GM12872 (cell line): ENCODE measurements around the gene TBC1D22B.

Source experiments
- CTCF ChIP-seq: IDR thresholded peaks from 3 replicates; pipeline ENCODE4 v1.5.1; 2011; ENCODE audit warnings: low read depth, mild to moderate bottlenecking, low read length, moderate library complexity; ENCODE audit not compliant: insufficient read depth

Gene TBC1D22B

GRCh38 chr6:37334047-37334446, 76.5 kb downstream of the TBC1D22B start:
- no peak for TF ChIP-seq CTCF

GRCh38 chr6:37338745-37339255, 81.2 kb downstream of the TBC1D22B start:
- TF ChIP-seq CTCF, result no peak

GRCh38 chr6:37339741-37340638, 82.4 kb downstream of the TBC1D22B start:
- no peak for TF ChIP-seq CTCF

- no peak for TF ChIP-seq CTCF
Measured at GRCh38 chr6:37340639-37340943, 83.0 kb downstream of the TBC1D22B start.

- no peak for TF ChIP-seq CTCF
Measured at GRCh38 chr6:37343248-37343647, 85.7 kb downstream of the TBC1D22B start.

- no peak for TF ChIP-seq CTCF
Measured at GRCh38 chr6:37344308-37344707, 86.7 kb downstream of the TBC1D22B start.

- no peak for TF ChIP-seq CTCF
Measured at GRCh38 chr6:37347177-37347576, 89.6 kb downstream of the TBC1D22B start.
